ENCODE data around the gene MYO5A.

DNA sequence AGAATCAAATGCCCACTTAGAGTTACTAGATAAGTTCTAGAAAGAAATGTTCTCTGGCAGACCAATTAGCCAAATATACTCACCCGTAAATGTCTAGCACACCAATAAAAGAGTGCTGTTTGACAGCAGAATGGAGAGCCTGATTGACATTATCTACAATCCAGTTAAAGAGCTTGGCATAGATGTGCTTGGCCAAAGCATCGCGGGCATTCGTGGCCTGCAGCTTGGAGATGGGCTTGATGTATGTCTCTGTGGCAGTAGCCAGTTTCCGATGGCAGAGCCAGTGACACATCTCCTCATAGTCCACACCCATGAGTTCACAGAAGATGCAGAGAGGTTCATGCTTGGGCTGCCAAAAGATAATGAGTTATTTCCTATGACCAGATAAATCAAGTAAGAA, 131.6 kb downstream of the MYO5A start:
- TF ChIP-seq, protein P1, sequence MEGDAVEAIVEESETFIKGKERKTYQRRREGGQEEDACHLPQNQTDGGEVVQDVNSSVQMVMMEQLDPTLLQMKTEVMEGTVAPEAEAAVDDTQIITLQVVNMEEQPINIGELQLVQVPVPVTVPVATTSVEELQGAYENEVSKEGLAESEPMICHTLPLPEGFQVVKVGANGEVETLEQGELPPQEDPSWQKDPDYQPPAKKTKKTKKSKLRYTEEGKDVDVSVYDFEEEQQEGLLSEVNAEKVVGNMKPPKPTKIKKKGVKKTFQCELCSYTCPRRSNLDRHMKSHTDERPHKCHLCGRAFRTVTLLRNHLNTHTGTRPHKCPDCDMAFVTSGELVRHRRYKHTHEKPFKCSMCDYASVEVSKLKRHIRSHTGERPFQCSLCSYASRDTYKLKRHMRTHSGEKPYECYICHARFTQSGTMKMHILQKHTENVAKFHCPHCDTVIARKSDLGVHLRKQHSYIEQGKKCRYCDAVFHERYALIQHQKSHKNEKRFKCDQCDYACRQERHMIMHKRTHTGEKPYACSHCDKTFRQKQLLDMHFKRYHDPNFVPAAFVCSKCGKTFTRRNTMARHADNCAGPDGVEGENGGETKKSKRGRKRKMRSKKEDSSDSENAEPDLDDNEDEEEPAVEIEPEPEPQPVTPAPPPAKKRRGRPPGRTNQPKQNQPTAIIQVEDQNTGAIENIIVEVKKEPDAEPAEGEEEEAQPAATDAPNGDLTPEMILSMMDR (IDR thresholded peaks at IDR 0.05): no peak
- TF ChIP-seq POLR2A (IDR thresholded peaks at IDR 0.05): no peak

All from Peyer's patch (tissue), 4 donors.